Spleen (tissue), 7 donors: ENCODE measurements around the gene SH3BGRL2.

Experiments used
- POLR2A ChIP-seq, 3 donors: fragments of 450-650 bp; IDR thresholded peaks; one replicate each; pipeline ENCODE4 v1.5.1; 2017; ENCODE audit warnings: antibody characterized with exemption in 3 of 3, mild to moderate bottlenecking in 1 of 3
- POLR2AphosphoS5 ChIP-seq, 3 donors: sonication (generic); formaldehyde crosslinking; IDR thresholded peaks; one replicate each; pipeline ENCODE4 v1.5.1; 2017; ENCODE audit warnings: antibody characterized with exemption in 3 of 3
- TF ChIP-seq, protein P1 (sequence below), 11 experiments: fragments of 200-600 bp in 7 of 11; fragments of 450-650 bp in 4 of 11; sonication (generic) in 4 of 11; IDR thresholded peaks in 8 of 11; conservative IDR thresholded peaks in 3 of 11; 1 replicate in 7 of 11; 2 replicates in 4 of 11; pipeline versions ENCODE4 v1.4.0 to v1.8.0; 2016 to 2021; ENCODE audit warnings: antibody characterized with exemption in 11 of 11, inconsistent platforms in 4 of 11, mild to moderate bottlenecking in 1 of 11
- donor health status: DM: no; HTN: no; CAD: no; lungs with moderate emphysema.
- donor health status: DM: no; HTN: no; CAD: no.
- donor health status: DM: no; HTN: no; CAD: no.

DNA sequence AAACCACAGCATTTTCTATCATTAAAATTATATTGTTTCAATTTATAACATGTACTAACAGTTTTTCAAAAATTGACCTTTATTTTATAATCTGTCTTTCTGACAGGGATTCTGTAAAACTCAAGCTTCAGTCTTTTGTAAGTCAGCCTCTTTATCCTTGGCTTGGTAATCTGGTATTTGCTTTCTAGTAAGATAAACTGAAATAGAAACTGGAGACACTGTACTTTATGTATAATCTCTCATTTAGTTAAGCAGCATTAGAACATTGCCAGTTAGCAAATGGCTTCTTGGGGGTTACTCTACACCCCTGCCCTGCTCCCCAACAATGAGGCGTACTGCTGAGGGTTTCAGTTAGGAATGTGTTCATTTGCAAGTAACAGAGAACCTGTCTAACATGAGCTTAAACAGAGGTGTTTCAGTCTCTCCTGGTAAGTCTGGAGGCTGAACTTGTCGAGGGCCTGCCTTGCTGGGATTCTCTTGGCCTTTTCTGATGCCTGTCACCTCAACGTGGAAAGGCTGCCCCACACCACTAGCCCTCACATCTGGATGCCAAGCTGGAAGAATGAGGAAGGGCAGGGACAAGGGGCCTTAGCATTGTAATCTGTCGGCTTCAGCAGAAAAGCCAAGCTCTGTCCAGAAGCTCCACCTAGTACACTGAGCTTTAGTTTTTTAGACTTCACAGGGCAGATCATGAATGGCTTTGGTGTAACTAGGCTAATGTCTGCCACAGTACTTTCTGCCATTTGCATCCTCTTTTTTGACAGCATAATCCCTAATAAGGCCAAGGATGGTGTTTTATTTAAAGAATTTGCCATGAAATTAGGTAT is 34.8 kb downstream of the SH3BGRL2 start:
- TF ChIP-seq, protein P1, sequence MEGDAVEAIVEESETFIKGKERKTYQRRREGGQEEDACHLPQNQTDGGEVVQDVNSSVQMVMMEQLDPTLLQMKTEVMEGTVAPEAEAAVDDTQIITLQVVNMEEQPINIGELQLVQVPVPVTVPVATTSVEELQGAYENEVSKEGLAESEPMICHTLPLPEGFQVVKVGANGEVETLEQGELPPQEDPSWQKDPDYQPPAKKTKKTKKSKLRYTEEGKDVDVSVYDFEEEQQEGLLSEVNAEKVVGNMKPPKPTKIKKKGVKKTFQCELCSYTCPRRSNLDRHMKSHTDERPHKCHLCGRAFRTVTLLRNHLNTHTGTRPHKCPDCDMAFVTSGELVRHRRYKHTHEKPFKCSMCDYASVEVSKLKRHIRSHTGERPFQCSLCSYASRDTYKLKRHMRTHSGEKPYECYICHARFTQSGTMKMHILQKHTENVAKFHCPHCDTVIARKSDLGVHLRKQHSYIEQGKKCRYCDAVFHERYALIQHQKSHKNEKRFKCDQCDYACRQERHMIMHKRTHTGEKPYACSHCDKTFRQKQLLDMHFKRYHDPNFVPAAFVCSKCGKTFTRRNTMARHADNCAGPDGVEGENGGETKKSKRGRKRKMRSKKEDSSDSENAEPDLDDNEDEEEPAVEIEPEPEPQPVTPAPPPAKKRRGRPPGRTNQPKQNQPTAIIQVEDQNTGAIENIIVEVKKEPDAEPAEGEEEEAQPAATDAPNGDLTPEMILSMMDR (IDR thresholded peaks at IDR 0.05 in 8 of 11, conservative IDR thresholded peaks at IDR 0.05 in 3 of 11) = no peak
- TF ChIP-seq POLR2AphosphoS5 (IDR thresholded peaks at IDR 0.05) (no peak), POLR2A (IDR thresholded peaks at IDR 0.05) (no peak)
